ENCODE results near the gene SDCBP2. TPM values are rescaled to one million over a fixed set of nuclear protein-coding genes. Genes with fewer than 3 reads are reported as not detected.
A peak's percentile ranks its signal among the peaks of the same experiment; 100 is the strongest.

The SDCBP2 gene
- total and polyA plus RNA-seq, 9 donors: 0.92 to 34.7 (median 3.7) TPM

DNA sequence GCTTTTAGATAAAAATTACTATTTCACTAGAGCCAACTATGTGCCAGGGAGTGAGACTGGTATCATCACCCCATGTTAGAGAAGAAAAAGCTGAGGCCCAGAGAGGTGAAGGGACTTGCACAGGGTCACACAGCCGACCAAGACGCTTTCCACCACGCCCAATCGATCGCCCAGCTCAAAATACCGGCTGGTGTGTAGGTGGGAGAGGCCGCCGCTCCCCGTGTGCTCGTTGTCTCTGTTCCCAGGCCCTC is 63.1 kb downstream of the SDCBP2 start:
- Histone ChIP-seq H3K27ac (peak overlapping the region; percentile 1 to 43), H3K4me1 (ENCODE audit: insufficient read depth) (no peaks in the 10 kb centered on the region), H3K9me3 (no peaks in the 10 kb centered on the region), H3K27me3 (no peaks in the 10 kb centered on the region), H3K4me3 (peak overlapping the region; percentile 59), H3K36me3 (no peaks in the 10 kb centered on the region)
- DNase-seq: no peak
- TF ChIP-seq, protein P1, sequence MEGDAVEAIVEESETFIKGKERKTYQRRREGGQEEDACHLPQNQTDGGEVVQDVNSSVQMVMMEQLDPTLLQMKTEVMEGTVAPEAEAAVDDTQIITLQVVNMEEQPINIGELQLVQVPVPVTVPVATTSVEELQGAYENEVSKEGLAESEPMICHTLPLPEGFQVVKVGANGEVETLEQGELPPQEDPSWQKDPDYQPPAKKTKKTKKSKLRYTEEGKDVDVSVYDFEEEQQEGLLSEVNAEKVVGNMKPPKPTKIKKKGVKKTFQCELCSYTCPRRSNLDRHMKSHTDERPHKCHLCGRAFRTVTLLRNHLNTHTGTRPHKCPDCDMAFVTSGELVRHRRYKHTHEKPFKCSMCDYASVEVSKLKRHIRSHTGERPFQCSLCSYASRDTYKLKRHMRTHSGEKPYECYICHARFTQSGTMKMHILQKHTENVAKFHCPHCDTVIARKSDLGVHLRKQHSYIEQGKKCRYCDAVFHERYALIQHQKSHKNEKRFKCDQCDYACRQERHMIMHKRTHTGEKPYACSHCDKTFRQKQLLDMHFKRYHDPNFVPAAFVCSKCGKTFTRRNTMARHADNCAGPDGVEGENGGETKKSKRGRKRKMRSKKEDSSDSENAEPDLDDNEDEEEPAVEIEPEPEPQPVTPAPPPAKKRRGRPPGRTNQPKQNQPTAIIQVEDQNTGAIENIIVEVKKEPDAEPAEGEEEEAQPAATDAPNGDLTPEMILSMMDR (IDR thresholded peaks at IDR 0.05): no peak
- no peak for TF ChIP-seq POLR2A (IDR thresholded peaks at IDR 0.05)
- intact Hi-C loops (cut with DNase I): no loop called here
- 1 to 5% (median 3%) methylated on average over 10 of the region's 10 CpGs for WGBS, 3 donors

DNA sequence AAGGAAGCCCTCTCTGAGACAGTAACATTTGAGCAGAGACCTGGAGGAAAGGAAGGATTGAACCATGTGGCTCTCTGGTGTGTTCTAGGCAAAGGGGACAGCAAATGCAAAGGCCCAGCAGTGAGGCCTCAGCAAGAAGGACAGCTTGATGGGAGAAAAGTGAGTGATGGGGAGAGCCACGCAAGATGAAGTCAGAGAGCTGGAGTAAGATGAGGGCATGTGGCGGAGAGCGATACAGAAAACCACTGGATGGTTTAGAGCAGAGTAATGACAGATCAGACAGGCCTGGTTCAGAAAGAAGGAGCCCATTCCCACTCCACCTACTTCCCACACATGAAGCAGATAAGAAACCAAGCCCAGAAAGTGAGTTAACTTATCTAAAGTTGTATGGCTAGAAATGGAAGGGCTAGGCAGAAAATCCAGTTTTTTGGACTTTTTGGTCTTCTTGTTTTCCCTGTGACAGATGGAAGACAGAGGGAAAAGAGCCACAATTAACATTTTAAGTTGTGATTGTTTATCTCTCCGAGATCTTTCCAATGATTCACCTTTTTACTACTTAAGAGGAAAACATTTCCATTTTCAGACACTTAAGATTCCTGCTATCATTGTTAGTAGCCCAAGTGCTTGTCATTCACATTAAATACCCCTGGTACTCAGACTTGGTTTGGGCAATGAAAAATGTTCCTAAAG is 63.6 kb downstream of the SDCBP2 start:
- no peak for DNase-seq
- WGBS, 3 donors: 89 to 95% (median 90%) methylated on average over 4 of the region's 4 CpGs

DNA sequence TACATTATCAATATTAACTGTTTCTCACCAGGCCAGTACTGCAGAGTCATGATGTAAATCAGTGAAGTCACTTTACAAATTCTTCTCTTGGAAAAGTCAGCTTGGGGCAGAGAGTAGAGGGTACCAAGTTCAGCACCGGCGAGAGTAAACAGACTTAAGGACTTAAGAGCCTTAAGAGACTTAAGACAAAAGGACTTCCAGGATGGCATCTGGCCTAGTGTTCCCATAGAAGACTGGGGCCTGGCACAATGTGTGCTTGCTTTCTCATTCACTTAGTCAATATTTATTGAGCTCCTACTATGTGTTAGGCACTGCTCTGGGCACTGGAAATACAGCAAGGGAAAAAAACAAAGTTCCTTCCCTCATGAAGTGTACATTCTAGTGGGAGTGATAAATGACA is 64.2 kb downstream of the SDCBP2 start:
- H3K27me3 ChIP-seq: no peaks in the 10 kb centered on the region
- no peak for TF ChIP-seq POLR2A (IDR thresholded peaks at IDR 0.05)
- TF ChIP-seq, protein P1 (IDR thresholded peaks at IDR 0.05): no peak
- no peak overlapping the region for H3K4me3 ChIP-seq
- no peak for DNase-seq
- H3K36me3 ChIP-seq: no peaks in the 10 kb centered on the region
- intact Hi-C loops (cut with DNase I): no loop called here
- H3K9me3 ChIP-seq: no peaks in the 10 kb centered on the region
- no peaks in the 10 kb centered on the region for H3K4me1 ChIP-seq (ENCODE audit: insufficient read depth)
- WGBS, 3 donors: 78 to 90% (median 83%) methylated on average over 2 of the region's 2 CpGs
- H3K27ac ChIP-seq: no peak overlapping the region

More for the DNA sequence above, 63.6 kb downstream of the SDCBP2 start:
- Histone ChIP-seq H3K27ac (peak overlapping the region in 1 of 2 donors; percentile 1), H3K36me3 (no peaks in the 10 kb centered on the region), H3K27me3 (no peaks in the 10 kb centered on the region), H3K4me1 (ENCODE audit: insufficient read depth) (no peaks in the 10 kb centered on the region), H3K9me3 (no peaks in the 10 kb centered on the region), H3K4me3 (peak overlapping the region; percentile 59)
- TF ChIP-seq EP300 (IDR thresholded peaks at IDR 0.05): no peak
- TF ChIP-seq, protein P1 (IDR thresholded peaks at IDR 0.05): no peak
- no peak for TF ChIP-seq POLR2A (IDR thresholded peaks at IDR 0.05)
- intact Hi-C loops (cut with DNase I): no loop called here

DNA sequence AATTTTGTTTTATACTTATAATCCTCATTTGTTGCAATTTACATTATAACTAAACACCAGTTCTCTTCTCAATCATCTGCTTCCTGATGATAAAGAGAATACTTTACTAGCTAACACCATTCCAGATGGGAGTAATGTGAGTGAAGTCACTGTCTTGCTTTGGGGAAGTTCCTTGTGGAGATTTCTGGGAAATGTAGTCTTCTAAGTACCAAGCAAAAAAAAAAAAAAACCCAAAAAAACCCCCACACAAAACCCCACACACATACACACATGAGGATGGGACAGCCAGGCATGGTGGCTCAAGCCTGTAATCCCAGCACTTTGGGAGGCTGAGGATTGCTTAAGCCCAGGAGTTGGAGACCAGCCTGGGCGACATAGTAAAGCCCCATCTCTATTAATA is 65.1 kb downstream of the SDCBP2 start:
- no peak for DNase-seq

More for the DNA sequence above, 65.1 kb downstream of the SDCBP2 start:
- intact Hi-C loops (cut with DNase I): no loop called here
- Histone ChIP-seq H3K36me3 (no peaks in the 10 kb centered on the region), H3K27me3 (no peaks in the 10 kb centered on the region), H3K4me3 (no peak overlapping the region), H3K9me3 (no peaks in the 10 kb centered on the region), H3K4me1 (ENCODE audit: insufficient read depth) (no peaks in the 10 kb centered on the region), H3K27ac (no peak overlapping the region)
- TF ChIP-seq EP300 (IDR thresholded peaks at IDR 0.05): no peak
- 62 to 76% (median 69%) methylated on average over 1 of the region's 1 CpG for WGBS, 3 donors

Other genes starting within 250 kb of the SDCBP2 start
- gene PSMF1, start 210.5 kb downstream of the SDCBP2 start, total RNA-seq: 100 to 1,000 TPM in 6 of 7 donors, 10 to 100 TPM in 1; 33.4 to 163 (median 127) TPM
- gene PSMF1, start 210.5 kb downstream of the SDCBP2 start, polyA plus RNA-seq: 100 to 1,000 TPM in 1 of 2 donors, 10 to 100 TPM in 1; 81.5 to 140 TPM
- gene TMEM74B, start 144.2 kb downstream of the SDCBP2 start, total RNA-seq: 1 to 10 TPM in 4 of 7 donors, under 1 TPM in 2, not detected in 1; 0.33 to 1.7 (median 1.1) TPM
- gene TMEM74B, start 144.2 kb downstream of the SDCBP2 start, polyA plus RNA-seq: under 1 TPM; 0.72 to 0.99 TPM
- gene C20orf202, start 125.7 kb downstream of the SDCBP2 start, total RNA-seq: under 1 TPM in 6 of 7 donors, not detected in 1; 0.18 to 0.38 (median 0.29) TPM
- gene C20orf202, start 125.7 kb downstream of the SDCBP2 start, polyA plus RNA-seq: under 1 TPM; 0.22 to 0.58 TPM
- not detected for gene RAD21L1, start 103.1 kb downstream of the SDCBP2 start, total RNA-seq
- gene RAD21L1, start 103.1 kb downstream of the SDCBP2 start, polyA plus RNA-seq: not detected
- 1 to 10 TPM; 2.4 to 6.8 (median 4.1) TPM for gene SNPH, start 62.8 kb downstream of the SDCBP2 start, total RNA-seq
- gene SNPH, start 62.8 kb downstream of the SDCBP2 start, polyA plus RNA-seq: 1 to 10 TPM; 1.5 to 1.7 TPM
- 100 to 1,000 TPM in 6 of 7 donors, 10 to 100 TPM in 1; 64.7 to 258 (median 151) TPM for gene FKBP1A, start 63.9 kb upstream of the SDCBP2 start, total RNA-seq
- 100 to 1,000 TPM; 154 to 697 TPM for gene FKBP1A, start 63.9 kb upstream of the SDCBP2 start, polyA plus RNA-seq
- 10 to 100 TPM; 23.4 to 79.6 (median 63.2) TPM for gene NSFL1C, start 137.7 kb upstream of the SDCBP2 start, total RNA-seq
- gene NSFL1C, start 137.7 kb upstream of the SDCBP2 start, polyA plus RNA-seq: 100 to 1,000 TPM in 1 of 2 donors, 10 to 100 TPM in 1; 45.6 to 105 TPM
- 1 to 10 TPM in 6 of 7 donors, under 1 TPM in 1; 0.88 to 3.8 (median 1.7) TPM for gene SIRPB2, start 162.3 kb upstream of the SDCBP2 start, total RNA-seq
- 1 to 10 TPM in 1 of 2 donors, under 1 TPM in 1; 0.98 to 1.4 TPM for gene SIRPB2, start 162.3 kb upstream of the SDCBP2 start, polyA plus RNA-seq
- not detected for gene SIRPD, start 228.6 kb upstream of the SDCBP2 start, total RNA-seq
- gene SIRPD, start 228.6 kb upstream of the SDCBP2 start, polyA plus RNA-seq: not detected

All from ovary (tissue), 9 donors.